ENCODE measurements around the gene FAM24B. TPM values are rescaled to one million over a fixed set of nuclear protein-coding genes. Genes with fewer than 3 reads are reported as not detected.

The FAM24B gene
- total and polyA plus RNA-seq, 2 experiments from 2014 or later: 6.5 to 14.5 TPM

- Histone ChIP-seq H3K9me2 (ENCODE audit: insufficient read depth) (no peaks in the 10 kb centered on the region), H3K27ac (ENCODE audit: low read depth) (no peak overlapping the region), H3K79me2 (replicated peaks; ENCODE audit: insufficient read depth) (peaks cover 45% of the 10 kb centered on the region), H3K4me3 (no peak overlapping the region), H2AFZ (no peak overlapping the region), H3K27me3 (ENCODE audit: insufficient read depth) (no peaks in the 10 kb centered on the region), H3K36me3 (ENCODE audit: insufficient read depth) (no peaks in the 10 kb centered on the region; the same call in 1 of the 2 replicates), H4K20me1 (replicated peaks; ENCODE audit: insufficient read depth) (peaks cover 22% of the 10 kb centered on the region), H3K4me2 (0 out of 2 replicates have a peak overlapping the region, but pooled peaks have one; percentile 8), H3K4me1 (ENCODE audit: insufficient read depth) (peaks cover under 1% of the 10 kb centered on the region; the same call in 1 of the 2 replicates), H3F3A (replicated peaks; ENCODE audit: low read depth) (no peaks in the 10 kb centered on the region)
- Mint-ChIP-seq H3K36me3 (ENCODE audit: low read depth) (peaks cover 13% of the 10 kb centered on the region; the same call in 2 of the 3 replicates), H3K4me1 (peaks cover 24% of the 10 kb centered on the region; the same call in 2 of the 3 replicates), H3K4me3 (no peak overlapping the region), H3K27me3 (ENCODE audit: insufficient read depth, low read depth, poor library complexity) (no peaks in the 10 kb centered on the region), H3K27ac (no peak overlapping the region), H3K9me3 (no peaks in the 10 kb centered on the region)
- peak; percentile 46; the same call in 2 of the 3 replicates for ATAC-seq
- TF ChIP-seq, protein P1, sequence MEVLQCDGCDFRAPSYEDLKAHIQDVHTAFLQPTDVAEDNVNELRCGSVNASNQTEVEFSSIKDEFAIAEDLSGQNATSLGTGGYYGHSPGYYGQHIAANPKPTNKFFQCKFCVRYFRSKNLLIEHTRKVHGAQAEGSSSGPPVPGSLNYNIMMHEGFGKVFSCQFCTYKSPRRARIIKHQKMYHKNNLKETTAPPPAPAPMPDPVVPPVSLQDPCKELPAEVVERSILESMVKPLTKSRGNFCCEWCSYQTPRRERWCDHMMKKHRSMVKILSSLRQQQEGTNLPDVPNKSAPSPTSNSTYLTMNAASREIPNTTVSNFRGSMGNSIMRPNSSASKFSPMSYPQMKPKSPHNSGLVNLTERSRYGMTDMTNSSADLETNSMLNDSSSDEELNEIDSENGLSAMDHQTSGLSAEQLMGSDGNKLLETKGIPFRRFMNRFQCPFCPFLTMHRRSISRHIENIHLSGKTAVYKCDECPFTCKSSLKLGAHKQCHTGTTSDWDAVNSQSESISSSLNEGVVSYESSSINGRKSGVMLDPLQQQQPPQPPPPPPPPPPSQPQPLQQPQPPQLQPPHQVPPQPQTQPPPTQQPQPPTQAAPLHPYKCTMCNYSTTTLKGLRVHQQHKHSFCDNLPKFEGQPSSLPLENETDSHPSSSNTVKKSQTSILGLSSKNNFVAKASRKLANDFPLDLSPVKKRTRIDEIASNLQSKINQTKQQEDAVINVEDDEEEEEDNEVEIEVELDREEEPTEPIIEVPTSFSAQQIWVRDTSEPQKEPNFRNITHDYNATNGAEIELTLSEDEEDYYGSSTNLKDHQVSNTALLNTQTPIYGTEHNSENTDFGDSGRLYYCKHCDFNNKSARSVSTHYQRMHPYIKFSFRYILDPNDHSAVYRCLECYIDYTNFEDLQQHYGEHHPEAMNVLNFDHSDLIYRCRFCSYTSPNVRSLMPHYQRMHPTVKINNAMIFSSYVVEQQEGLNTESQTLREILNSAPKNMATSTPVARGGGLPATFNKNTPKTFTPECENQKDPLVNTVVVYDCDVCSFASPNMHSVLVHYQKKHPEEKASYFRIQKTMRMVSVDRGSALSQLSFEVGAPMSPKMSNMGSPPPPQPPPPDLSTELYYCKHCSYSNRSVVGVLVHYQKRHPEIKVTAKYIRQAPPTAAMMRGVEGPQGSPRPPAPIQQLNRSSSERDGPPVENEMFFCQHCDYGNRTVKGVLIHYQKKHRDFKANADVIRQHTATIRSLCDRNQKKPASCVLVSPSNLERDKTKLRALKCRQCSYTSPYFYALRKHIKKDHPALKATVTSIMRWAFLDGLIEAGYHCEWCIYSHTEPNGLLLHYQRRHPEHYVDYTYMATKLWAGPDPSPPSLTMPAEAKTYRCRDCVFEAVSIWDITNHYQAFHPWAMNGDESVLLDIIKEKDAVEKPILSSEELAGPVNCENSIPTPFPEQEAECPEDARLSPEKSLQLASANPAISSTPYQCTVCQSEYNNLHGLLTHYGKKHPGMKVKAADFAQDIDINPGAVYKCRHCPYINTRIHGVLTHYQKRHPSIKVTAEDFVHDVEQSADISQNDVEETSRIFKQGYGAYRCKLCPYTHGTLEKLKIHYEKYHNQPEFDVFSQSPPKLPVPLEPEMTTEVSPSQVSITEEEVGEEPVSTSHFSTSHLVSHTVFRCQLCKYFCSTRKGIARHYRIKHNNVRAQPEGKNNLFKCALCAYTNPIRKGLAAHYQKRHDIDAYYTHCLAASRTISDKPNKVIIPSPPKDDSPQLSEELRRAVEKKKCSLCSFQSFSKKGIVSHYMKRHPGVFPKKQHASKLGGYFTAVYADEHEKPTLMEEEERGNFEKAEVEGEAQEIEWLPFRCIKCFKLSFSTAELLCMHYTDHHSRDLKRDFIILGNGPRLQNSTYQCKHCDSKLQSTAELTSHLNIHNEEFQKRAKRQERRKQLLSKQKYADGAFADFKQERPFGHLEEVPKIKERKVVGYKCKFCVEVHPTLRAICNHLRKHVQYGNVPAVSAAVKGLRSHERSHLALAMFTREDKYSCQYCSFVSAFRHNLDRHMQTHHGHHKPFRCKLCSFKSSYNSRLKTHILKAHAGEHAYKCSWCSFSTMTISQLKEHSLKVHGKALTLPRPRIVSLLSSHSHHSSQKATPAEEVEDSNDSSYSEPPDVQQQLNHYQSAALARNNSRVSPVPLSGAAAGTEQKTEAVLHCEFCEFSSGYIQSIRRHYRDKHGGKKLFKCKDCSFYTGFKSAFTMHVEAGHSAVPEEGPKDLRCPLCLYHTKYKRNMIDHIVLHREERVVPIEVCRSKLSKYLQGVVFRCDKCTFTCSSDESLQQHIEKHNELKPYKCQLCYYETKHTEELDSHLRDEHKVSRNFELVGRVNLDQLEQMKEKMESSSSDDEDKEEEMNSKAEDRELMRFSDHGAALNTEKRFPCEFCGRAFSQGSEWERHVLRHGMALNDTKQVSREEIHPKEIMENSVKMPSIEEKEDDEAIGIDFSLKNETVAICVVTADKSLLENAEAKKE (CRISPR knock-in tag; IDR thresholded peaks at IDR 0.05): no peak
- TF ChIP-seq JUNB (IDR thresholded peaks at IDR 0.05; ENCODE audit: unreplicated experiment) (no peak), ZNF331 (CRISPR knock-in tag; IDR thresholded peaks at IDR 0.05; ENCODE audit: low read depth) (no peak), STAT1 (IDR thresholded peaks at IDR 0.05; ENCODE audit: unreplicated experiment) (no peak), POLR2AphosphoS5 (IDR thresholded peaks at IDR 0.05; ENCODE audit: low read depth) (no peak), CREB1 (CRISPR knock-in tag; IDR thresholded peaks at IDR 0.05; ENCODE audit: low read depth) (no peak), EZH2phosphoT487 (IDR thresholded peaks at IDR 0.05; ENCODE audit: unreplicated experiment) (no peak), NANOG (IDR thresholded peaks at IDR 0.05; ENCODE audit: borderline replicate concordance) (no peak), EZH2 (IDR thresholded peaks at IDR 0.05; ENCODE audit: low read depth, unreplicated experiment) (no peak), ZNF114 (CRISPR knock-in tag; IDR thresholded peaks at IDR 0.05) (no peak)
- TF ChIP-seq, protein P2, sequence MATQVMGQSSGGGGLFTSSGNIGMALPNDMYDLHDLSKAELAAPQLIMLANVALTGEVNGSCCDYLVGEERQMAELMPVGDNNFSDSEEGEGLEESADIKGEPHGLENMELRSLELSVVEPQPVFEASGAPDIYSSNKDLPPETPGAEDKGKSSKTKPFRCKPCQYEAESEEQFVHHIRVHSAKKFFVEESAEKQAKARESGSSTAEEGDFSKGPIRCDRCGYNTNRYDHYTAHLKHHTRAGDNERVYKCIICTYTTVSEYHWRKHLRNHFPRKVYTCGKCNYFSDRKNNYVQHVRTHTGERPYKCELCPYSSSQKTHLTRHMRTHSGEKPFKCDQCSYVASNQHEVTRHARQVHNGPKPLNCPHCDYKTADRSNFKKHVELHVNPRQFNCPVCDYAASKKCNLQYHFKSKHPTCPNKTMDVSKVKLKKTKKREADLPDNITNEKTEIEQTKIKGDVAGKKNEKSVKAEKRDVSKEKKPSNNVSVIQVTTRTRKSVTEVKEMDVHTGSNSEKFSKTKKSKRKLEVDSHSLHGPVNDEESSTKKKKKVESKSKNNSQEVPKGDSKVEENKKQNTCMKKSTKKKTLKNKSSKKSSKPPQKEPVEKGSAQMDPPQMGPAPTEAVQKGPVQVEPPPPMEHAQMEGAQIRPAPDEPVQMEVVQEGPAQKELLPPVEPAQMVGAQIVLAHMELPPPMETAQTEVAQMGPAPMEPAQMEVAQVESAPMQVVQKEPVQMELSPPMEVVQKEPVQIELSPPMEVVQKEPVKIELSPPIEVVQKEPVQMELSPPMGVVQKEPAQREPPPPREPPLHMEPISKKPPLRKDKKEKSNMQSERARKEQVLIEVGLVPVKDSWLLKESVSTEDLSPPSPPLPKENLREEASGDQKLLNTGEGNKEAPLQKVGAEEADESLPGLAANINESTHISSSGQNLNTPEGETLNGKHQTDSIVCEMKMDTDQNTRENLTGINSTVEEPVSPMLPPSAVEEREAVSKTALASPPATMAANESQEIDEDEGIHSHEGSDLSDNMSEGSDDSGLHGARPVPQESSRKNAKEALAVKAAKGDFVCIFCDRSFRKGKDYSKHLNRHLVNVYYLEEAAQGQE (IDR thresholded peaks at IDR 0.05; ENCODE audit: unreplicated experiment): no peak
- TF ChIP-seq, protein P3, sequence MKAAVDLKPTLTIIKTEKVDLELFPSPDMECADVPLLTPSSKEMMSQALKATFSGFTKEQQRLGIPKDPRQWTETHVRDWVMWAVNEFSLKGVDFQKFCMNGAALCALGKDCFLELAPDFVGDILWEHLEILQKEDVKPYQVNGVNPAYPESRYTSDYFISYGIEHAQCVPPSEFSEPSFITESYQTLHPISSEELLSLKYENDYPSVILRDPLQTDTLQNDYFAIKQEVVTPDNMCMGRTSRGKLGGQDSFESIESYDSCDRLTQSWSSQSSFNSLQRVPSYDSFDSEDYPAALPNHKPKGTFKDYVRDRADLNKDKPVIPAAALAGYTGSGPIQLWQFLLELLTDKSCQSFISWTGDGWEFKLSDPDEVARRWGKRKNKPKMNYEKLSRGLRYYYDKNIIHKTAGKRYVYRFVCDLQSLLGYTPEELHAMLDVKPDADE (IDR thresholded peaks at IDR 0.05): no peak
- TF ChIP-seq, protein P4, sequence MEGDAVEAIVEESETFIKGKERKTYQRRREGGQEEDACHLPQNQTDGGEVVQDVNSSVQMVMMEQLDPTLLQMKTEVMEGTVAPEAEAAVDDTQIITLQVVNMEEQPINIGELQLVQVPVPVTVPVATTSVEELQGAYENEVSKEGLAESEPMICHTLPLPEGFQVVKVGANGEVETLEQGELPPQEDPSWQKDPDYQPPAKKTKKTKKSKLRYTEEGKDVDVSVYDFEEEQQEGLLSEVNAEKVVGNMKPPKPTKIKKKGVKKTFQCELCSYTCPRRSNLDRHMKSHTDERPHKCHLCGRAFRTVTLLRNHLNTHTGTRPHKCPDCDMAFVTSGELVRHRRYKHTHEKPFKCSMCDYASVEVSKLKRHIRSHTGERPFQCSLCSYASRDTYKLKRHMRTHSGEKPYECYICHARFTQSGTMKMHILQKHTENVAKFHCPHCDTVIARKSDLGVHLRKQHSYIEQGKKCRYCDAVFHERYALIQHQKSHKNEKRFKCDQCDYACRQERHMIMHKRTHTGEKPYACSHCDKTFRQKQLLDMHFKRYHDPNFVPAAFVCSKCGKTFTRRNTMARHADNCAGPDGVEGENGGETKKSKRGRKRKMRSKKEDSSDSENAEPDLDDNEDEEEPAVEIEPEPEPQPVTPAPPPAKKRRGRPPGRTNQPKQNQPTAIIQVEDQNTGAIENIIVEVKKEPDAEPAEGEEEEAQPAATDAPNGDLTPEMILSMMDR (conservative IDR thresholded peaks at IDR 0.05; ENCODE audit: low read depth in 2 of 2): no peak
- no peak for DNase-seq (ENCODE audit: low spot score)
These were observed 22.5 kb downstream of the FAM24B start for GRCh38 chr10:122856902-122857301.

Measured in GM23338 (cell line).